Loucy (cell line): ENCODE data around the gene PKD1L1.

Experiments used
- H2AFZ ChIP-seq: fragments of 200-600 bp; sonication (generic); 2 replicates; pipeline ENCODE4 v1.6.0; 2016; ENCODE audit warnings: antibody characterized with exemption, mild to moderate bottlenecking, low read length, moderate library complexity
- H3F3A ChIP-seq: fragments of 200-600 bp; 2 replicates; pipeline ENCODE4 v1.6.0; 2016; ENCODE audit warnings: antibody characterized with exemption, low read depth, mild to moderate bottlenecking
- H3K27me3 ChIP-seq: fragments of 200-600 bp; sonication (generic); 2 replicates; pipeline ENCODE4 v1.6.1; 2014; ENCODE audit warnings: low read length, mild to moderate bottlenecking; ENCODE audit not compliant: insufficient read depth, poor library complexity, severe bottlenecking
- H3K36me3 ChIP-seq: fragments of 200-600 bp; sonication (generic); 2 replicates; pipeline ENCODE4 v1.6.1; 2016; ENCODE audit warnings: low read length; ENCODE audit not compliant: insufficient read depth
- H3K4me1 ChIP-seq: fragments of 200-600 bp; sonication (generic); 2 replicates; pipeline ENCODE4 v1.5.1; 2014; ENCODE audit warnings: low read length, mild to moderate bottlenecking; ENCODE audit not compliant: insufficient read depth, poor library complexity, severe bottlenecking
- H3K4me2 ChIP-seq: fragments of 200-600 bp; sonication (generic); 2 replicates; pipeline ENCODE4 v1.6.0; 2014; ENCODE audit warnings: antibody characterized with exemption, low read length, low read depth, mild to moderate bottlenecking; ENCODE audit not compliant: poor library complexity, severe bottlenecking
- H3K4me3 ChIP-seq: fragments of 200-600 bp; sonication (generic); 2 replicates; pipeline ENCODE4 v1.5.1; 2014; ENCODE audit warnings: low read length, mild to moderate bottlenecking, mixed read lengths; ENCODE audit not compliant: poor library complexity, severe bottlenecking
- H3K79me2 ChIP-seq: fragments of 200-600 bp; sonication (generic); 2 replicates; pipeline ENCODE4 v1.6.1; 2014; ENCODE audit warnings: low read length; ENCODE audit not compliant: insufficient read depth
- H3K9ac ChIP-seq: fragments of 200-600 bp; sonication (generic); 2 replicates; pipeline ENCODE4 v1.6.0; 2014; ENCODE audit warnings: mild to moderate bottlenecking, low read depth, low read length, moderate library complexity; ENCODE audit not compliant: poor library complexity, severe bottlenecking
- H3K9me2 ChIP-seq: fragments of 200-600 bp; sonication (generic); replicated peaks from 2 replicates; pipeline ENCODE4 v1.6.1; 2016; ENCODE audit warnings: low read depth, low read length, mixed read lengths
- H3K9me3 ChIP-seq: fragments of 200-600 bp; sonication (generic); 2 replicates; pipeline ENCODE4 v1.6.1; 2014; ENCODE audit warnings: mild to moderate bottlenecking, antibody characterized with exemption, low read length, low read depth; ENCODE audit not compliant: insufficient read depth
- H4K20me1 ChIP-seq: fragments of 200-600 bp; sonication (generic); 2 replicates; pipeline ENCODE4 v1.6.0; 2014; ENCODE audit warnings: antibody characterized with exemption, low read length, mild to moderate bottlenecking; ENCODE audit not compliant: insufficient read depth, poor library complexity, severe bottlenecking
- EZH2phosphoT487 ChIP-seq: fragments of 200-600 bp; IDR thresholded peaks from 2 replicates; pipeline ENCODE4 v1.6.1; 2018; ENCODE audit warnings: antibody characterized with exemption, mild to moderate bottlenecking, moderate library complexity, borderline replicate concordance
- TF ChIP-seq, protein P1 (sequence below): fragments of 200-600 bp; sonication (generic); conservative IDR thresholded peaks from 2 replicates; pipeline ENCODE4 v1.5.1; 2014; ENCODE audit warnings: mild to moderate bottlenecking, antibody characterized with exemption, low read length

PKD1L1 gene

DNA sequence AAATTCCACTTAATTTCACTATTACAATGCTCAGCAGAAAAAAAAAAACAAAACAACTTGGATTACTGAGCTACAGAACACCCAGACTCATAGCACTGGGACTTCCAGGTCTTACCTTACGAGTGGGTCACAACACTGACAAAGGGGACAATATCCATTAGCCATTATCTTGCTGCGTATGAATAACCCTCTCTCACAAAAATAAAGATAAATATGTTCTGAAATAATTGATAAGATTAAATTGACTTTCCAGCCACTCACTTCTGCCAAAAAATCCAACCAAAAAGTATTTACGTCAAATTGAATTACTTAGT, 128.7 kb downstream of the PKD1L1 start:
- Histone ChIP-seq H3F3A (no peaks in the 10 kb centered on the region), H4K20me1 (no peaks in the 10 kb centered on the region), H3K4me2 (no peak overlapping the region), H3K9me2 (no peaks in the 10 kb centered on the region), H3K9me3 (no peaks in the 10 kb centered on the region; the same call in 1 of the 2 replicates), H3K9ac (no peak overlapping the region), H3K36me3 (no peaks in the 10 kb centered on the region), H3K4me1 (no peaks in the 10 kb centered on the region), H2AFZ (no peak overlapping the region), H3K27me3 (no peaks in the 10 kb centered on the region), H3K79me2 (no peaks in the 10 kb centered on the region), H3K4me3 (no peak overlapping the region)
- no peak for TF ChIP-seq EZH2phosphoT487
- TF ChIP-seq, protein P1, sequence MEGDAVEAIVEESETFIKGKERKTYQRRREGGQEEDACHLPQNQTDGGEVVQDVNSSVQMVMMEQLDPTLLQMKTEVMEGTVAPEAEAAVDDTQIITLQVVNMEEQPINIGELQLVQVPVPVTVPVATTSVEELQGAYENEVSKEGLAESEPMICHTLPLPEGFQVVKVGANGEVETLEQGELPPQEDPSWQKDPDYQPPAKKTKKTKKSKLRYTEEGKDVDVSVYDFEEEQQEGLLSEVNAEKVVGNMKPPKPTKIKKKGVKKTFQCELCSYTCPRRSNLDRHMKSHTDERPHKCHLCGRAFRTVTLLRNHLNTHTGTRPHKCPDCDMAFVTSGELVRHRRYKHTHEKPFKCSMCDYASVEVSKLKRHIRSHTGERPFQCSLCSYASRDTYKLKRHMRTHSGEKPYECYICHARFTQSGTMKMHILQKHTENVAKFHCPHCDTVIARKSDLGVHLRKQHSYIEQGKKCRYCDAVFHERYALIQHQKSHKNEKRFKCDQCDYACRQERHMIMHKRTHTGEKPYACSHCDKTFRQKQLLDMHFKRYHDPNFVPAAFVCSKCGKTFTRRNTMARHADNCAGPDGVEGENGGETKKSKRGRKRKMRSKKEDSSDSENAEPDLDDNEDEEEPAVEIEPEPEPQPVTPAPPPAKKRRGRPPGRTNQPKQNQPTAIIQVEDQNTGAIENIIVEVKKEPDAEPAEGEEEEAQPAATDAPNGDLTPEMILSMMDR: no peak; the same call in 1 of the 2 replicates

DNA sequence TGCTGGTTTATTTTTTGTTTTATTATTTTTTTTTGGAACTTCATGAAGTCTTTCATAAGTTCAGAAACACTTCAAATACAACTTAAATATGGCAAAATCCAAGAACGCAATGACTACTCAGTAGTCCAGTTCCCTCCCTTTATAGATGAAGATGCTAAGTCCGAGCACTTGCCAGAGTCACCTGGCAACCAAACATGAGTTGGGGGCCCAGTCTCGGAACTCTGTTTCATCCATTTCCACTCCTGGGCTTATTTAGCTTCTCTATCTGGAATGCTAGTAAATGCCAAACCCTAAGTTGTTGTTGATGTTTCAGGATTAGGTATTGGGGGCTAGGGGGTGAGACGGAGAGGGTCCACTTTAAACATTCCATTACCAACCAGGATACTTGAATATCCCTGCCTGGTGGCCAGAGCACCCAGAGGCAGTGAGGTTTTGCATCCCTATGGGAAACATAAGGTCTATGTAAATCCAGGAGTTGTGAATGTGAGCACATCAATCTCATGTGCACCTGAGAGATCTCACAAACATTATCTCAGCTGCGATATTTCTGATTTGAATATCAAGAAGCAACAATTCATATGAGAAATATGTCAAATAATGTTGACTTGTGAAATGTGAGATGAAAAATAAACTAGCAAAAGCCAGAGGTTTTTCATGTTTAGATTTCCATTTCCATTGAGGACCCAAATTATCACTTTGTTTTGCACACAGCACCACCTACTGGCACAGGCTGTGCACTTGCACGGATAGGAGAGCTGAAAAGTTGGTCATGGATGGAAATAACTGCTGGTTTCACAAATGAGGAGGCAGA, 129.3 kb downstream of the PKD1L1 start:
- Histone ChIP-seq H3K9me3 (no peaks in the 10 kb centered on the region; the same call in 1 of the 2 replicates), H3K4me1 (no peaks in the 10 kb centered on the region), H3F3A (no peaks in the 10 kb centered on the region), H3K9me2 (no peaks in the 10 kb centered on the region), H3K9ac (no peak overlapping the region), H3K36me3 (no peaks in the 10 kb centered on the region), H4K20me1 (no peaks in the 10 kb centered on the region), H2AFZ (no peak overlapping the region), H3K27me3 (no peaks in the 10 kb centered on the region), H3K4me3 (no peak overlapping the region), H3K4me2 (no peak overlapping the region), H3K79me2 (no peaks in the 10 kb centered on the region)
- TF ChIP-seq, protein P1: peak; percentile 98
- TF ChIP-seq EZH2phosphoT487: no peak

DNA sequence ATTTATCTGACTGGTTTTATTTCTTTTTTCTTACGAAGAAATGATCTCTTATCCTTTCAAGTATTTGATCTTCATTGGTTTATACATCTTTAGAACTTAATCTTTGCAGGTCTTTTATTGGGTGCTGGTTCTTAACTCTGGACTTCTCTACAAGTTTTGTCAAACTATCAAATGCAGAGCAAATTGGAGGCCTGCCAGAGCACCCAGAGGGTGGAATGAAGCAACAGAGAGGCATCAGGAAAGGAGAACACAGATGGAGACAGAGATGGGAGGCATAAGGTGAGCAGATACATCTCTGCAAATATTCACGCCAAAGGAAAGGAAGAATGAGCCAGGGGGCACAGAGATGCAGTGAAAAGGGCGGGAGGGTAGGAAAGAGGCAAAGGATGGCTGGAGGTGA, 130.3 kb downstream of the PKD1L1 start:
- Histone ChIP-seq H3K4me2 (no peak overlapping the region), H3K4me3 (no peak overlapping the region), H4K20me1 (no peaks in the 10 kb centered on the region), H3K4me1 (no peaks in the 10 kb centered on the region), H3K79me2 (no peaks in the 10 kb centered on the region), H3K27me3 (no peaks in the 10 kb centered on the region), H3K36me3 (no peaks in the 10 kb centered on the region), H3F3A (no peaks in the 10 kb centered on the region), H3K9ac (no peak overlapping the region), H3K9me3 (no peaks in the 10 kb centered on the region; the same call in 1 of the 2 replicates), H3K9me2 (no peaks in the 10 kb centered on the region), H2AFZ (no peak overlapping the region)
- TF ChIP-seq, protein P1: no peak
